ENCODE data around the gene NPC1. TPM values are rescaled to one million over a fixed set of nuclear protein-coding genes. Genes with fewer than 3 reads are reported as not detected.

The NPC1 gene
- total RNA-seq, 1 experiment from 2014 or later, result 51.6 TPM

GRCh38 chr18:23593720-23594119 lies 7.4 kb upstream of the NPC1 start:
- ChIA-PET RAD21 (ENCODE audit: low non-redundant PET in 1 of 2, low total read pairs in 2 of 2, uncharacterized antibody in 2 of 2, unreplicated experiment in 2 of 2) (no interaction called here), POLR2A (no interaction called here), CTCF (interaction anchor here (1.6 kb wide), 1 partner anchor 109 kb away, joined by 5 read pairs; no protein-coding TSS in a partner anchor)
- Histone ChIP-seq H3K4me2 (ENCODE audit: low read length) (no peak overlapping the region), H3K36me3 (ENCODE audit: control insufficient read depth in 1 of 2, insufficient read depth in 2 of 2, low read length in 2 of 2) (no peaks in the 10 kb centered on the region), H4K20me1 (ENCODE audit: insufficient read depth) (no peaks in the 10 kb centered on the region), H3K4me1 (ENCODE audit: control insufficient read depth in 1 of 2, insufficient read depth in 2 of 2, low read length in 2 of 2) (peaks cover 3 to 7% of the 10 kb centered on the region in 2 experiments; a peak in 3 of 4 replicates), H2AFZ (ENCODE audit: low read depth, low read length, poor library complexity, severe bottlenecking) (no peak overlapping the region), H3K9me3 (ENCODE audit: control insufficient read depth in 1 of 2, insufficient read depth in 1 of 2, low read depth in 1 of 2, low read length in 2 of 2) (no peaks in the 10 kb centered on the region), H3K9me2 (ENCODE audit: insufficient read depth) (no peaks in the 10 kb centered on the region), H3K9ac (ENCODE audit: low read length) (no peak overlapping the region), H3K27me3 (ENCODE audit: insufficient read depth, low read length) (no peaks in the 10 kb centered on the region), H3K27ac (ENCODE audit: low read depth, low read length) (no peak overlapping the region), H3K4me3 (replicated peaks in 1 of 2; ENCODE audit: low read depth in 1 of 2, low read length in 2 of 2) (no peak overlapping the region), H3K79me2 (ENCODE audit: insufficient read depth, low read length) (no peaks in the 10 kb centered on the region)
- intact Hi-C loops (cut with micrococcal nuclease), result no loop called here
- DNase-seq (ENCODE audit: low read depth, low spot score) (no peak), ATAC-seq (no peak)
- BruUV-seq (replicated peaks), result no TSS peak
- no peak for TF ChIP-seq POLR2AphosphoS5 (IDR thresholded peaks at IDR 0.05; ENCODE audit: low read depth, low read length)
- TF ChIP-seq, protein P1, sequence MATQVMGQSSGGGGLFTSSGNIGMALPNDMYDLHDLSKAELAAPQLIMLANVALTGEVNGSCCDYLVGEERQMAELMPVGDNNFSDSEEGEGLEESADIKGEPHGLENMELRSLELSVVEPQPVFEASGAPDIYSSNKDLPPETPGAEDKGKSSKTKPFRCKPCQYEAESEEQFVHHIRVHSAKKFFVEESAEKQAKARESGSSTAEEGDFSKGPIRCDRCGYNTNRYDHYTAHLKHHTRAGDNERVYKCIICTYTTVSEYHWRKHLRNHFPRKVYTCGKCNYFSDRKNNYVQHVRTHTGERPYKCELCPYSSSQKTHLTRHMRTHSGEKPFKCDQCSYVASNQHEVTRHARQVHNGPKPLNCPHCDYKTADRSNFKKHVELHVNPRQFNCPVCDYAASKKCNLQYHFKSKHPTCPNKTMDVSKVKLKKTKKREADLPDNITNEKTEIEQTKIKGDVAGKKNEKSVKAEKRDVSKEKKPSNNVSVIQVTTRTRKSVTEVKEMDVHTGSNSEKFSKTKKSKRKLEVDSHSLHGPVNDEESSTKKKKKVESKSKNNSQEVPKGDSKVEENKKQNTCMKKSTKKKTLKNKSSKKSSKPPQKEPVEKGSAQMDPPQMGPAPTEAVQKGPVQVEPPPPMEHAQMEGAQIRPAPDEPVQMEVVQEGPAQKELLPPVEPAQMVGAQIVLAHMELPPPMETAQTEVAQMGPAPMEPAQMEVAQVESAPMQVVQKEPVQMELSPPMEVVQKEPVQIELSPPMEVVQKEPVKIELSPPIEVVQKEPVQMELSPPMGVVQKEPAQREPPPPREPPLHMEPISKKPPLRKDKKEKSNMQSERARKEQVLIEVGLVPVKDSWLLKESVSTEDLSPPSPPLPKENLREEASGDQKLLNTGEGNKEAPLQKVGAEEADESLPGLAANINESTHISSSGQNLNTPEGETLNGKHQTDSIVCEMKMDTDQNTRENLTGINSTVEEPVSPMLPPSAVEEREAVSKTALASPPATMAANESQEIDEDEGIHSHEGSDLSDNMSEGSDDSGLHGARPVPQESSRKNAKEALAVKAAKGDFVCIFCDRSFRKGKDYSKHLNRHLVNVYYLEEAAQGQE (IDR thresholded peaks at IDR 0.05; ENCODE audit: low read depth), result no peak
- no peak for TF ChIP-seq ZNF274 (IDR thresholded peaks at IDR 0.05; ENCODE audit: low read depth, low read length)
- TF ChIP-seq POLR2A (IDR thresholded peaks at IDR 0.05; ENCODE audit: borderline replicate concordance, extremely low read depth, insufficient read depth, insufficient read length), result no peak
- no peak for TF ChIP-seq RAD21 (IDR thresholded peaks at IDR 0.05; ENCODE audit: low read depth)
- no peak for TF ChIP-seq CBX3 (IDR thresholded peaks at IDR 0.05; ENCODE audit: low read depth)
- no peak for TF ChIP-seq JUND (IDR thresholded peaks at IDR 0.05)
- no peak for TF ChIP-seq SP1 (IDR thresholded peaks at IDR 0.05; ENCODE audit: low read depth)
- TF ChIP-seq YY1 (IDR thresholded peaks at IDR 0.05; ENCODE audit: extremely low read depth, insufficient replicate concordance, low read depth, low read length), result no peak
- TF ChIP-seq ELF1 (IDR thresholded peaks at IDR 0.05; ENCODE audit: borderline replicate concordance, low read depth), result no peak
- TF ChIP-seq, protein P2, sequence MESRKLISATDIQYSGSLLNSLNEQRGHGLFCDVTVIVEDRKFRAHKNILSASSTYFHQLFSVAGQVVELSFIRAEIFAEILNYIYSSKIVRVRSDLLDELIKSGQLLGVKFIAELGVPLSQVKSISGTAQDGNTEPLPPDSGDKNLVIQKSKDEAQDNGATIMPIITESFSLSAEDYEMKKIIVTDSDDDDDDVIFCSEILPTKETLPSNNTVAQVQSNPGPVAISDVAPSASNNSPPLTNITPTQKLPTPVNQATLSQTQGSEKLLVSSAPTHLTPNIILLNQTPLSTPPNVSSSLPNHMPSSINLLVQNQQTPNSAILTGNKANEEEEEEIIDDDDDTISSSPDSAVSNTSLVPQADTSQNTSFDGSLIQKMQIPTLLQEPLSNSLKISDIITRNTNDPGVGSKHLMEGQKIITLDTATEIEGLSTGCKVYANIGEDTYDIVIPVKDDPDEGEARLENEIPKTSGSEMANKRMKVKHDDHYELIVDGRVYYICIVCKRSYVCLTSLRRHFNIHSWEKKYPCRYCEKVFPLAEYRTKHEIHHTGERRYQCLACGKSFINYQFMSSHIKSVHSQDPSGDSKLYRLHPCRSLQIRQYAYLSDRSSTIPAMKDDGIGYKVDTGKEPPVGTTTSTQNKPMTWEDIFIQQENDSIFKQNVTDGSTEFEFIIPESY (IDR thresholded peaks at IDR 0.05; ENCODE audit: extremely low read depth, insufficient replicate concordance, low read length), result no peak
- TF ChIP-seq MAX (IDR thresholded peaks at IDR 0.05), result no peak
- no peak for TF ChIP-seq EGR1 (IDR thresholded peaks at IDR 0.05; ENCODE audit: low read depth)
- no peak for TF ChIP-seq EZH2 (IDR thresholded peaks at IDR 0.05)
- TF ChIP-seq, protein P3, sequence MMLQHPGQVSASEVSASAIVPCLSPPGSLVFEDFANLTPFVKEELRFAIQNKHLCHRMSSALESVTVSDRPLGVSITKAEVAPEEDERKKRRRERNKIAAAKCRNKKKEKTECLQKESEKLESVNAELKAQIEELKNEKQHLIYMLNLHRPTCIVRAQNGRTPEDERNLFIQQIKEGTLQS (IDR thresholded peaks at IDR 0.05), result no peak
- no peak for TF ChIP-seq FOSL1 (IDR thresholded peaks at IDR 0.05; ENCODE audit: low read depth)
- no peak for TF ChIP-seq CEBPB (IDR thresholded peaks at IDR 0.05; ENCODE audit: low read depth)
- TF ChIP-seq ZFX (IDR thresholded peaks at IDR 0.05), result no peak
